HuH-7.5 (cell line): ENCODE data around the gene NFKBIE.
"Not testable (repeated sequence)": the region's sequence is repeated elsewhere in the genome, so short reads cannot be mapped to it uniquely, and the experiment has no call there.

ENCODE experiments used
- DNase-seq: peaks from one replicate; pipeline ENCODE4 v3.0.0; 2011; ENCODE audit warnings: low spot score

NFKBIE gene

DNA sequence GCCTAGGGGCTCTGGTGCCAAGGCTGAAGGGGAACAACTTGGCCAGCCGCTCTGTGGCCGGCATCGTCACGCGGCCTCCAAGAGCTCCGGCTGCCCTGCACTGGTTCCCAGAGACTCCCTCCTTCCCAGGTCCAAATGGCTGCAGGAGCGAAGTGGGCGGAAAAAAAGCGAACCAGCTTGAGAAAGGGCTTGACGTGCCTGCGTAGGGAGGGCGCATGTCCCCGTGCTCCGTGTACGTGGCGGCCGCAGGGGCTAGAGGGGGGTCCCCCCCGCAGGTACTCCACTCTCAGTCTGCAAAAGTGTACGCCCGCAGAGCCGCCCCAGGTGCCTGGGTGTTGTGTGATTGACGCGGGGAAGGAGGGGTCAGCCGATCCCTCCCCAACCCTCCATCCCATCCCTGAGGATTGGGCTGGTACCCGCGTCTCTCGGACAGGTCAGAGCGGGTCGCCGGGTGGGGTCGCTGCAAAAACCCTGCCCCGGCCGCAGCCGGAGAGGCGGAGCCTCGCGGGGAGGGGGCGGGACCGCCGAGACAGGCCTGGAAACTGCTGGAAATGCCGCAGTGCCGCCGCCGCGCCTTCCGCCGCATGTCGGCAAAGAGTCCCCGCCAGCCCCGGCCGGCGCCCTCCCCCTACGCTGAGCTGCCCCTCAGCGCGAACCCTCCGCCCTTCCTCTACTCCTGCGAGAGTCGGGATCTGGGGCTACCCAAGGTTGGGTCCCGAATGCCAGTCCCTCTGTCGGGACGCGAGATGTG is 19.3 kb downstream of the NFKBIE start:
- DNase-seq, result peak; percentile 70

DNA sequence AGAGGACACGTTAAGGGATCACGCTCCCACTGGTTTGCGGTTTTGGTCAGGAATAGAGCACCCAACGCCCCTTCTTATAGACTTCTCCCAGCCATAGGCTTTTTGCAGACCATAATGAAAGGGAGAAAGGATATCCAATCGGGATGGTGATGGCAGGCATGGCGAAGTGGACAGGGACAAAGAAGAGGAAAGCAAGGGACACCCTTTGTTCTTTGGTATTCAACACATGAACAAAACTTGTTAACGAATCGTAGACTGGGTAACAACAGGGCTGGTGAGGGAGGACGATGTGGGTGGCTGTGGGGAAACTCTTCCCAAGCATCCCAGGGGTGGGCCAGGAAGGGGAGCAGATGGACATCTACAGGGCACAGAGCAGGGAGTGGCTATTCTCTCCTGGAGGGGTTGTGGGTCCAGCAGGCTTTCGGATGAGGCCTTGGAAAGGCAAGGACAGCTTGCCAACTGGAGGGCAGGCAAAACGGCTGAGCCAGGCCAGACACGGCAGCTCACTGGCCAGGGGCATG is 19.9 kb downstream of the NFKBIE start:
- DNase-seq, result no peak

DNA sequence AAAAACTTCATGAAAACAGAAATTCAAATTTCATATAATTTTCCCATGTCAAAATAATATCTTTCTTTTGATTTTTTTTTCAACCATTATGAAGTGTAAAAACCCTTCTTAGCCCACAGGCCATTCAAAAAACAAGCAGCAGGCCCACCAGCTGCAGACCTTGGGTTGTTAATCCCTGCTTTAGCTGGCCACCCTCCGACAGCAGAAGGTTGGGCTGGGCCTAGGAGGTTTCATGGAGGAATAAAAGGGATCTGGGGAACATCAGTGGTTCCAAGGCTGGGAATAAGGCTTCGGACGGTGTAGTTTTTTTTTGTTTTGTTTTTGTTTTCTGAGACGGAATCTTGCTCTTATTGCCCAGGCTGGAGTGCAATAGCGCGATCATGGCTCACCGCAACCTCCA is 22.0 kb downstream of the NFKBIE start:
- DNase-seq, result no peak

DNA sequence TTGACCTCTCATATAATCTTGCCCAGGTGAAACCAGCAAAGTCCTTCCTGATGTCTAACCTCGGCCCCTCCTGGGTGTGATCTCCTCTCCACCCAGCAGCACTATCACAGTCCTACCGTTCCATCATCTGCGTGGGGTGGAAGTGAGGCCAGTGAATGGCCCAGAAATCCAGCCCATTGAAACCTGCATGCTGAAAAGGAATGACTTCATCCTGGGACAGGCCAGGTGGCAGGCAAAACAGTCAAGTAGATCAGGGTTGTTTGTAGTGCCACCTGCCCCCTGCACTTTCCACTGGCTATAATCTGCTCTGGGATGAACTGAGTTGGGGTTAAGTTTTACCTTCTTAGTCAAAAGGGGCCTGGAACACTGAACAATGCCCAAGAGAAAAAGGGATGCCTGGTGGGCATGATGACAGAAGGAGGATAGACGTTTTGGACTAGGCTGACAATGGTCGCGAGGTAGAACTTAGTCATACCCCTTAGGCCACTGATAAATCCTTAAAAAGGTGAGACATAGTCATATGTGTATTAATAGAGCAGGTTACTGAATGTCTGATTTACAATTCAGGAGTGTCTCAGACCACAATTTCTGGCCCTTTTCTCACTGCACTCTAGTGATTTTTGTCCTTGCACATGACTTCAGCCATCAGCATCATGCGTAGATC is 26.5 kb downstream of the NFKBIE start:
- no peak for DNase-seq

DNA sequence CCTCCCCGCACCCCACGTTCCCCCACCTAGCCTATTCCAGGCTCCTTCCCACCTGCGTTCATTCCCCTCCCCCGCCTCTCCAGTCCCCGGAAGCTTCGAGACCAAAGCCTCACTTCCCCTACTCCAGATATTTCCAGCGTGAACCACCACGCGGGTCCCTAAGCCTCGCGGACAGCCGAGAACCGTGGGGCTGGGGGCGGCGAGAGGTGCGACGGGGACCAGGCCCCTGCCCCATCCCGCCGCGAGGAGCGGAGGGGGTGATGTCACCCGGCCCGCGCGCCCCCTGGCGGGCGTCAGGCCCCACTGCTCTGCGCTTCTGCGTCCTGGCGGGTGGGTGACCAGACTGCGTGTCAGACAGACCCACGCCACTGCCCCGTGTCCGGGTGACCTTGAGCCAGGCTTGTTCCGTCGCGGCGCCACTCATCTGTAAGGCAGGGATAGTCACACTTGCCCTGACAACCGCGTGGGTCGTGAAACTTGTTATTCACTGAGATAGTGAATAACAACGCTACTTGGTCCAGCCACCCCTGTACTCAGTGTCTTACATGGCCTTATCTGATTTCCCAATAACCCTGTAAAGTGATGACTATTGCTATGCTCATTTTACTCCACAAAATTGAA is 27.4 kb downstream of the NFKBIE start:
- DNase-seq, result peak; percentile 63

DNA sequence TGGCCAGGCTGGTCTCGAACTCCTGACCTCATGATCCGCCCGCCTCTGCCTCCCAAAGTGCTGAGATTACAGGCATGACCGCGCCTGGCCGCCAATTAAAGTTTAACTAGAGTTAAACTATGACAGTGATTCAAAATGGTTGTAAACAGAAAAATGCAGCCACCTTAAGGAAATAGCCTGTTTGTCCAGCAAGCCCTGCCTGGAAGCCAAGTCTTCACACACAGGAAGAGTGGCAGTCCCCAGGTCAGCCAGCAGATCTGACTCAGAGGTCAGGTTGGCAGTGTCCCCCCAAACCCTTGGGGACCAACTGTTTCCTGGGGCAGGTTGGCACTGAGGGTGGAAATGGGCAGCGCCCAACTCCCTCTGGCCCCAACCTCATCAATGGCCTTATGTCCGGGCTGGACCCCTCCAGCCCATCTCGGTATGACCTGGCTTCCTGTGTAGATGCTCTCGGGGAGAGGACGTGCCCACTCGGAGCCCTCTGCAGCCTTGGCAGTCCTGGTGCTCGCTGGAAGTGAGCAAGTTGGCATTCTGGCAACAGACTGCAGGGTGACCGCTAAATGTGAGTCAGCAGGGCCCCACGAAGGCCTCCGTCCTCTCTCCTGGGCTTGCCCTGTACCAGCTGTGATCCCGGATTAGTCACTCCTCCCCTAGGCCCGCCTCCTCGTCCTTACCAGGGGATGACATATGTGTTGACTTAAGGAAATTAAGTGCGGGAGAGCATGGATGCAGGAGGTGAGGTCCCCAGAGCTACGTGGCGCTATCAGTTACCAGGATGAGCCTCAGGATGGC is 28.1 kb downstream of the NFKBIE start:
- peak; percentile 85 for DNase-seq

DNA sequence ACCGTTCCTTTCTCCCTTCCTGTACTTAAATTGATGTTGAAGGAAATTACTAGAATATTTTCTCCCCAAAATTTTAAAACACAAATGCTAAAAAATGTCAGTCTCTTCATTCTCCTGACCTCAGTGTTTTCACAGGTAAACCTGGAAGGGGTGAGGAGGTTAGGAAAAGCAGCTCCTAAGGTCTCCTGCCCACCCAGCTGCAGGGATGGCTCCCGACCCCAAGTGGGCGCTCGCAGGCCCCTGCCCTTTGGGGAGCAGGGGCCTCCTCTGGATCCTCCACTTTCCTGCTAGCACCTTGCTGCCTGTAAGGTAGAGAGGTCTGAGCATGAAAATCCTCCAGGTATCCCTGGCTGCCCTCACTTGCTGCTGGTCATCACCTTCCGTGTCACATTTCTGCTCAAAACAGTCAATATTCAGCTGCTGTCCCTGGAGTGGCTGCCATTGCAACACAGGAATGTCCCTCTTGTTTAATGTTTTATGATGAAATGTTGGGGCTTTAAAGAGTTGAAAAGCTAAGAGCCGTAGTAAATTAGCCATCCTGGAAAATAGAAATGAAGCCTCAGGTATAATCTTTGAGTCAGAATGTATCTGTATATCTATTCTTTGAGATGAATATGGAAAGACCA is 29.3 kb downstream of the NFKBIE start:
- DNase-seq, result no peak

- DNase-seq, result no peak
Measured at GRCh38 chr6:44235269-44235668, 30.1 kb downstream of the NFKBIE start.

- peak; percentile 54 for DNase-seq
Measured at GRCh38 chr6:44234101-44235025, 31.0 kb downstream of the NFKBIE start.

DNA sequence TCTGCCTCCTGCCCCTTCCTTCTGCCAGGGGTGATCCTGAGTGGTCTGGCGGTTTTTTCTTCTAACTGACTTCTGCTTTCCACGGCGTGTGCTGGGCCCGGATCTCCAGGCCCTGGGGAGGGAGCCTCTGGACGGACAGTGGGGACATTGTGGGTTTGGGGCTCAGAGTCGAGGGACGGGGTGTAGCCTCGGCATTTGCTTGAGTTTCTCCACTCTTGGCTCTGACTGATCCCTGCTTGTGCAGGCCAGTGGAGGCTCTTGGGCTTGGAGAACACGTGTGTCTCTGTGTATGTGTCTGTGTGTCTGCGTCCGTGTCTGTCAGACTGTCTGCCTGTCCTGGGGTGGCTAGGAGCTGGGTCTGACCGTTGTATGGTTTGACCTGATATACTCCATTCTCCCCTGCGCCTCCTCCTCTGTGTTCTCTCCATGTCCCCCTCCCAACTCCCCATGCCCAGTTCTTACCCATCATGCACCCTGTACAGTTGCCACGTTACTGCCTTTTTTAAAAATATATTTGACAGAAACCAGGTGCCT is 31.7 kb downstream of the NFKBIE start:
- no peak for DNase-seq

- no peak for DNase-seq
Measured at GRCh38 chr6:44232676-44233566, 32.4 kb downstream of the NFKBIE start.

DNA sequence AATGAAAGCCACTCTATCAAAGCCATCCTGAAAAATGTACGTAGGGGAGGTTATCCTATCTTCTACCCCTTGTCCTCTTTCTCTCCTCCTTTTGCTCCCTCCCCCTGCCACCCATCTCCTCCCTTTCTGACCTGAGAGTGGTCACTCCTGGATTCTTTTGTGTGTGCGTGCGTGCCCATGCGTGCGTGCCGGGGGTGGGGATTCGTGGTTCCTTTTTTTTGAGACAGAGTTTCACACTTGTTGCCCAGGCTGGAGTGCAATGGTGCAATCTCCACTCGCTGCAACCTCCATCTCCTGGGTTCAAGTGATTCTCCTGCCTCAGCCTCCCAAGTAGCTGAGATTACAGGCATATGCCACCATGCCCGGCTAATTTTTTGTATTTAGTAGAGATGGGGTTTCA is 33.9 kb downstream of the NFKBIE start:
- DNase-seq, result not testable (repeated sequence)

DNA sequence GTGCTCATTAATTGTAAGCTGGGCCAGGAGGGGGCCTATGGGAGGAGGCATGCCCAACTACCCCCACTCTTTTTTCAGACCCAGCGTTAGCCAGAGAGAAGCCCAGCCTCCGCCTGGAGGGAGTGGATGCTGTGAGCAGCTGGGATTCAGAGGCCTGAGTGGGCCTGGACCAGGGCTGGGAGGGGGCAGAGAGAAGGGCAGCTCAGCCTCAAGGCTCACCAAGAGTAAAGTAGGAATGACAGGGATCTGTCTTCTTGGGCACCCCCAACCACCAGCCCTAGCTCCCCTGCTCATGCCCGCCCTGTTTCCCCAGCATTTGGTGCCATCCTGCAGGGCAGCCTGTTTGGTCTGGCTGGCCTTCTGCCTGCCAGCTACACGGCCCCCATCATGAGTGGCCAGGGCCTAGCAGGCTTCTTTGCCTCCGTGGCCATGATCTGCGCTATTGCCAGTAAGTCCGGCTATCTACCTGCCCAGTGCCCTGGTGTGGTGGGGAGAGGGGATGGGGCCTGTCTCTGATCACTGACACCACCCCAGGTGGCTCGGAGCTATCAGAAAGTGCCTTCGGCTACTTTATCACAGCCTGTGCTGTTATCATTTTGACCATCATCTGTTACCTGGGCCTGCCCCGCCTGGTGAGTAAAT is 35.2 kb downstream of the NFKBIE start:
- no peak for DNase-seq

DNA sequence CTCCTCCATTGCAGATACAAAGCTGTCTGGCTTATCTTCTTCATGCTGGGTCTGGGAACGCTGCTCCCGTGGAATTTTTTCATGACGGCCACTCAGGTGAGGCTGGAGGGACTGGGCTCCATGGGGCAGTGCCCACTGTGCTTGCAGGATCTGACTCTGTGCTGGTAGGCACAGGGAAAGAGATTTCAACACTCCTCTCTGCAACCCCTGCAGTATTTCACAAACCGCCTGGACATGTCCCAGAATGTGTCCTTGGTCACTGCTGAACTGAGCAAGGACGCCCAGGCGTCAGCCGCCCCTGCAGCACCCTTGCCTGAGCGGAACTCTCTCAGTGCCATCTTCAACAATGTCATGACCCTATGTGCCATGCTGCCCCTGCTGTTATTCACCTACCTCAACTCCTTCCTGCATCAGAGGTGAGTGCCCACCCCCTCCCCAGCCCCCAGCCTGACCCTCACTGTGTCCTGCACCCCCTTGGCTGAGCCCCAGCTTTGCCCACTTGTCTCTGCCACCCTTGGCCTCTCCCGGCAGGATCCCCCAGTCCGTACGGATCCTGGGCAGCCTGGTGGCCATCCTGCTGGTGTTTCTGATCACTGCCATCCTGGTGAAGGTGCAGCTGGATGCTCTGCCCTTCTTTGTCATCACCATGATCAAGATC is 35.8 kb downstream of the NFKBIE start:
- no peak for DNase-seq

- no peak for DNase-seq
Measured at GRCh38 chr6:44228836-44229235, 36.5 kb downstream of the NFKBIE start.

DNA sequence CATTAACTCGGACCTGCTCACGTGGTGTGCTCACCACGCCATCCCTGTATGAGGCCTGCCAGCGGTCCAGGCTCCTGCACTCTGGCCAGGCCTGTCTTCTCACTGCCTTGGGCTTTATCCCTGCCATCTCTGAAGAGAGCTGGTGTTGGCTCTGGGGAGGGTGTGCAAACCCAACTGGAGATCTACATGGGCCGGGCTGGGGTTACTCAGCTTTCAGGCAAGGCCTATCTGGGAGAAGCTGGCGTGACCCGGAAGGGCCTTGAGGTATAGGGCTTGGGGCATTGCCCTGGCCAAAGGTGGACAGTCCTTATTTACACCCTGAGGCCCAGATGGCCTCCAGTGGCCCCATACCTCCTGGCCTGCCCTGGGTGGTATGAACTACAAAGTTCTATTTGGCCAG is 36.9 kb downstream of the NFKBIE start:
- no peak for DNase-seq

- no peak for DNase-seq
Measured at GRCh38 chr6:44228031-44228430, 37.3 kb downstream of the NFKBIE start.

DNA sequence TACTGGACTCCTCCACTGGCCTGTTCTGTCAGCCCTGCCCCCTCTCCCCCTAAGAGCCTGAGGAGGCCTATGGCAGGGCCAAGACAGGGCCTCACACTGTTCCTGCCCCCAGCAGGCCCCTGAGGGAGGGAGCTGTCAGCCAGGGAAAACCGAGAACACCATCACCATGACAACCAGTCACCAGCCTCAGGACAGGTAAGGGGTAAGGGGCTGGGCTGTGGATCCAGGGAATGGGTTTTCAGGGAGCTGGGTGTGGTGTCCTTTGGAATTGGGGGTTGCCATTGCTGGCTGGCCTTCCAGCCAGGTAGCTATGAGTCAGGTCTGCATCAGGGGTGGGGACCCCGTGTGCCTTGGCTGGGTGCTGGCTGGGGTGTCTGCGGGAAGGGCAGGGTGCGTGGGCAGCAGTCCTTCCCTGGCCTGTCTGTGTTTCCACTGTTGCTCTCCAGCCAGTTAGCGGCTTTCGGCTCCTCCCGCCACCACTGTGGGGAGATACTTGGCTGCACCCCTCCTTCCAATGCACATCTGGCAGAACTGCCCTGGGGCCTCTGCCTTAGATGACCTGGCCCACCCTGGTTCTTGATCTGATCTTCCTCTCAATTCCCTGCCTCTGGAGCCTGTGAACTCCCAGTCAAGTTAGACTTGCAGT is 38.1 kb downstream of the NFKBIE start:
- no peak for DNase-seq
